IMR-90 (cell line): Measurements from ENCODE around the gene PLA2G1B.

Experiments used
- CHD1 ChIP-seq: IDR thresholded peaks from 2 replicates; pipeline ENCODE4 v1.6.1; 2012; ENCODE audit warnings: low read depth, low read length, improper control_type of control experiment
- CTCF ChIP-seq: conservative IDR thresholded peaks from 2 replicates; pipeline ENCODE4 v1.5.1; 2012; ENCODE audit warnings: mild to moderate bottlenecking, low read depth, low read length, improper control_type of control experiment
- MAFK ChIP-seq: IDR thresholded peaks from 2 replicates; pipeline ENCODE4 v1.6.1; 2012; ENCODE audit warnings: low read depth, low read length, improper control_type of control experiment
- MXI1 ChIP-seq: IDR thresholded peaks from 2 replicates; pipeline ENCODE4 v1.6.1; 2012; ENCODE audit warnings: low read depth, mild to moderate bottlenecking, low read length, moderate library complexity, borderline replicate concordance
- POLR2A ChIP-seq: IDR thresholded peaks from 2 replicates; pipeline ENCODE4 v1.6.1; 2012; ENCODE audit warnings: mild to moderate bottlenecking, low read depth, low read length
- RAD21 ChIP-seq: IDR thresholded peaks from 2 replicates; pipeline ENCODE4 v1.6.1; 2012; ENCODE audit warnings: low read length, improper control_type of control experiment
- RCOR1 ChIP-seq: IDR thresholded peaks from 2 replicates; pipeline ENCODE4 v1.6.1; 2012; ENCODE audit warnings: mild to moderate bottlenecking, low read length, improper control_type of control experiment; ENCODE audit not compliant: insufficient replicate concordance
- RFX5 ChIP-seq: IDR thresholded peaks from 2 replicates; pipeline ENCODE4 v1.8.0; 2012; ENCODE audit warnings: low read depth, mild to moderate bottlenecking, low read length, moderate library complexity
- SMC3 ChIP-seq: fragments of 150-350 bp; IDR thresholded peaks from 2 replicates; pipeline ENCODE4 v1.6.1; 2016; ENCODE audit warnings: low read depth, mild to moderate bottlenecking, antibody characterized with exemption, low read length, moderate library complexity
- USF2 ChIP-seq: fragments of 150-350 bp; IDR thresholded peaks from 2 replicates; pipeline ENCODE4 v1.6.1; 2017; ENCODE audit warnings: mild to moderate bottlenecking, antibody characterized with exemption, low read length, low read depth

GRCh38 chr12:120346681-120347080 is 19.1 kb upstream of the PLA2G1B start:
- TF ChIP-seq RFX5, result no peak
- TF ChIP-seq CTCF, result no peak
- no peak for TF ChIP-seq USF2
- TF ChIP-seq POLR2A, result no peak
- TF ChIP-seq RAD21, result no peak
- no peak for TF ChIP-seq RCOR1
- TF ChIP-seq SMC3, result no peak
- no peak for TF ChIP-seq MXI1
- TF ChIP-seq MAFK, result no peak
- TF ChIP-seq CHD1, result no peak
